A673 (cell line): ENCODE data around the gene KHDRBS1. TPM values are rescaled to one million over a fixed set of nuclear protein-coding genes. Genes with fewer than 3 reads are reported as not detected.

Experiments used
- BruUV-seq: library from RNA; stranded (reverse); fragments of 400-500 nt; replicated peaks from 2 replicates; lab custom pipeline; 2021; lab: Mats Ljungman, UMichigan
- CTCF ChIA-PET: fragments of 300-600 bp; sonication (Branson Sonifier 250); formaldehyde crosslinking; loops from one replicate; lab custom pipeline; 2022; ENCODE audit warnings: antibody characterized with exemption; lab: Charles Lee
- POLR2A ChIA-PET: fragments of 300-600 bp; sonication (Branson Sonifier 250); formaldehyde crosslinking; loops from one replicate; lab custom pipeline; 2022; ENCODE audit warnings: antibody characterized with exemption; ENCODE audit not compliant: low non-redundant PET; lab: Charles Lee
- DNase-seq: peaks from one replicate; pipeline ENCODE4 v3.0.0-alpha.2; 2015; ENCODE audit warnings: low spot score
- H3K27ac ChIP-seq: fragments of 200-600 bp; sonication (generic); 2 replicates; pipeline ENCODE4 v1.5.1; 2016; ENCODE audit warnings: mixed run types, low read depth, mild to moderate bottlenecking, mixed read lengths, antibody characterized with exemption, low read length; ENCODE audit not compliant: poor library complexity, severe bottlenecking
- H3K27me3 ChIP-seq: fragments of 200-600 bp; sonication (generic); replicated peaks from 2 replicates; pipeline ENCODE4 v1.6.1; 2017; ENCODE audit warnings: mixed run types, low read depth, mild to moderate bottlenecking, mixed read lengths, antibody characterized with exemption, low read length; ENCODE audit not compliant: insufficient read depth, poor library complexity
- H3K36me3 ChIP-seq: fragments of 200-600 bp; sonication (generic); 2 replicates; pipeline ENCODE4 v1.6.1; 2016; ENCODE audit warnings: mixed run types, mild to moderate bottlenecking, mixed read lengths, antibody characterized with exemption, low read length; ENCODE audit not compliant: insufficient read depth, poor library complexity, severe bottlenecking
- H3K4me1 ChIP-seq: fragments of 200-600 bp; sonication (generic); 2 replicates; pipeline ENCODE4 v1.6.1; 2017; ENCODE audit warnings: mixed run types, mild to moderate bottlenecking, mixed read lengths, antibody characterized with exemption, low read length; ENCODE audit not compliant: insufficient read depth, poor library complexity, severe bottlenecking
- H3K4me3 ChIP-seq: fragments of 200-600 bp; sonication (generic); 2 replicates; pipeline ENCODE4 v1.5.1; 2016; ENCODE audit warnings: low read depth, mixed run types, mild to moderate bottlenecking, mixed read lengths, low read length; ENCODE audit not compliant: poor library complexity, severe bottlenecking
- H3K9me3 ChIP-seq: fragments of 200-600 bp; sonication (generic); 2 replicates; pipeline ENCODE4 v1.6.1; 2016; ENCODE audit warnings: mixed run types, low read depth, mild to moderate bottlenecking, mixed read lengths, antibody characterized with exemption, low read length; ENCODE audit not compliant: poor library complexity, severe bottlenecking
- EZH2 ChIP-seq: fragments of 200-600 bp; sonication (generic); IDR thresholded peaks from 2 replicates; pipeline ENCODE4 v1.6.1; 2017; ENCODE audit warnings: borderline replicate concordance, low read depth, mild to moderate bottlenecking, mixed read lengths, antibody characterized with exemption, low read length; ENCODE audit not compliant: poor library complexity, severe bottlenecking
- intact Hi-C: fragments of 100-400 bp; cut with micrococcal nuclease; formaldehyde crosslinking; loops from one replicate; pipeline ENCODE4 v1.10.0; 2022; ENCODE audit not compliant: unreplicated experiment
- microRNA-seq: library from miRNA; unstranded; fragments of <30 nt; microRNA quantifications from one replicate; pipeline ENCODE4 v1.2.0, GENCODE V29; 2021
- total RNA-seq: library from RNA; stranded (reverse); gene quantifications from 2 replicates; pipeline ENCODE4 v1.2.3, GENCODE V29; 2021
- TF ChIP-seq, protein P1 (sequence below): fragments of 300-800, 200-600 bp; sonication (generic); conservative IDR thresholded peaks from 2 replicates; pipeline ENCODE4 v1.5.1; 2017; ENCODE audit warnings: low read depth, mild to moderate bottlenecking, antibody characterized with exemption, low read length, moderate library complexity, mixed read lengths

Gene KHDRBS1
- total RNA-seq, 1 experiment from 2014 or later: 226 TPM

DNA sequence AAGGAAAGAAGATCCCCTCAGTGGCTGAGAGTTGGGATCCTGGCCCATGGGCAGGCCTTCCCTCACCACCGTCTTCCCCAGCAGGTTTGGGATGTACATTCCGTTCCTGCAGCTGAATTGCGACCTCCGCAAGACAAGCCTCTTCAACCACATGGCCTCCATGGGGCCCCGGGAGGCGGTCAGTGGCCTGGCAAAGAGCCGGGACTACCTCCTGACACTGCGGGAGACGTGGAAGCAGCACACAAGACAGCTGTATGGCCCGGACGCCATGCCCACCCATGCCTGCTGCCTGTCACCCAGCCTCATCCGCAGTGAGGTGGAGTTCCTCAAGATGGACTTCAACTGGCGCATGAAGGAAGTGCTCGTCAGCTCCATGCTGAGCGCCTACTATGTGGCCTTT is 77.9 kb downstream of the KHDRBS1 start:
- no TSS peak for BruUV-seq
- H3K4me1 ChIP-seq: no peaks in the 10 kb centered on the region
- no peak for TF ChIP-seq EZH2
- TF ChIP-seq, protein P1, sequence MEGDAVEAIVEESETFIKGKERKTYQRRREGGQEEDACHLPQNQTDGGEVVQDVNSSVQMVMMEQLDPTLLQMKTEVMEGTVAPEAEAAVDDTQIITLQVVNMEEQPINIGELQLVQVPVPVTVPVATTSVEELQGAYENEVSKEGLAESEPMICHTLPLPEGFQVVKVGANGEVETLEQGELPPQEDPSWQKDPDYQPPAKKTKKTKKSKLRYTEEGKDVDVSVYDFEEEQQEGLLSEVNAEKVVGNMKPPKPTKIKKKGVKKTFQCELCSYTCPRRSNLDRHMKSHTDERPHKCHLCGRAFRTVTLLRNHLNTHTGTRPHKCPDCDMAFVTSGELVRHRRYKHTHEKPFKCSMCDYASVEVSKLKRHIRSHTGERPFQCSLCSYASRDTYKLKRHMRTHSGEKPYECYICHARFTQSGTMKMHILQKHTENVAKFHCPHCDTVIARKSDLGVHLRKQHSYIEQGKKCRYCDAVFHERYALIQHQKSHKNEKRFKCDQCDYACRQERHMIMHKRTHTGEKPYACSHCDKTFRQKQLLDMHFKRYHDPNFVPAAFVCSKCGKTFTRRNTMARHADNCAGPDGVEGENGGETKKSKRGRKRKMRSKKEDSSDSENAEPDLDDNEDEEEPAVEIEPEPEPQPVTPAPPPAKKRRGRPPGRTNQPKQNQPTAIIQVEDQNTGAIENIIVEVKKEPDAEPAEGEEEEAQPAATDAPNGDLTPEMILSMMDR: no peak
- intact Hi-C loops: no loop called here
- ChIA-PET CTCF (no interaction called here), POLR2A (interaction anchor here (0.6 kb wide), 1 partner anchor 37 kb away, joined by 7 read pairs; no protein-coding TSS in a partner anchor)
- H3K36me3 ChIP-seq: peaks cover 47% of the 10 kb centered on the region
- no peak overlapping the region for H3K4me3 ChIP-seq
- no peak for DNase-seq
- no peak overlapping the region for H3K27ac ChIP-seq
- no peaks in the 10 kb centered on the region for H3K9me3 ChIP-seq
- no peaks in the 10 kb centered on the region for H3K27me3 ChIP-seq

Small RNAs within 50 kb of the gene (microRNA-seq; reads per million reads assigned to microRNA genes)
- gene MIR5585: not detected

Other genes with a start within 250 kb of the KHDRBS1 start
- 5.9 and 8.6 TPM in 2 replicates for gene ADGRB2, start 249.5 kb upstream of the KHDRBS1 start, total RNA-seq
- gene SPOCD1, start 197.8 kb upstream of the KHDRBS1 start, total RNA-seq: 0.58 and 0.85 TPM in 2 replicates
- gene PTP4A2, start 75.5 kb upstream of the KHDRBS1 start, total RNA-seq: 256 and 283 TPM in 2 replicates
- 30.4 and 32.4 TPM in 2 replicates for gene TMEM39B, start 59.1 kb downstream of the KHDRBS1 start, total RNA-seq
- 96.8 and 97.4 TPM in 2 replicates for gene KPNA6, start 94.2 kb downstream of the KHDRBS1 start, total RNA-seq
- 62.3 and 62.7 TPM in 2 replicates for gene TXLNA, start 165.8 kb downstream of the KHDRBS1 start, total RNA-seq
- 15.6 and 22.4 TPM in 2 replicates for gene CCDC28B, start 186.7 kb downstream of the KHDRBS1 start, total RNA-seq
- 7.2 and 7.9 TPM in 2 replicates for gene IQCC, start 191.8 kb downstream of the KHDRBS1 start, total RNA-seq
- not detected in 2 replicates for gene DCDC2B, start 195.2 kb downstream of the KHDRBS1 start, total RNA-seq
- 15.4 TPM in 2 replicates for gene TMEM234, start 208.5 kb downstream of the KHDRBS1 start, total RNA-seq
- 298 and 303 TPM in 2 replicates for gene EIF3I, start 208.5 kb downstream of the KHDRBS1 start, total RNA-seq
- 0.35 TPM in 1 of 2 replicates, not detected in the other for gene FAM167B, start 233.4 kb downstream of the KHDRBS1 start, total RNA-seq
- not detected in 2 replicates for gene LCK, start 237.4 kb downstream of the KHDRBS1 start, total RNA-seq